ENCODE results near the gene ASF1B. TPM values are rescaled to one million over a fixed set of nuclear protein-coding genes. Genes with fewer than 3 reads are reported as not detected.

The ASF1B gene
- total RNA-seq, 1 experiment from 2014 or later: 78.1 TPM

GRCh38 chr19:14081797-14082674, 54.4 kb downstream of the ASF1B start:
- POLR2A ChIA-PET: interaction anchor here (0.6 kb wide), 1 partner anchor 29 kb away, joined by 3 read pairs; no protein-coding TSS in a partner anchor
- no peak for DNase-seq (ENCODE audit: low read depth, low spot score)

More at GRCh38 chr19:14081797-14082674, 54.4 kb downstream of the ASF1B start:
- no peak for ATAC-seq
- H3K9ac ChIP-seq (ENCODE audit: low read length): peak overlapping the region; percentile 60
- H4K20me1 ChIP-seq (ENCODE audit: insufficient read depth): no peaks in the 10 kb centered on the region
- peak overlapping the region; percentile 49 to 80 for H3K4me3 ChIP-seq (replicated peaks in 1 of 2; ENCODE audit: low read depth in 1 of 2, low read length in 2 of 2)
- peaks cover 5 to 16% of the 10 kb centered on the region in 2 experiments; a peak in 2 of 4 replicates for H3K4me1 ChIP-seq (ENCODE audit: control insufficient read depth in 1 of 2, insufficient read depth in 2 of 2, low read length in 2 of 2)
- TSS peak; percentile 67 for BruUV-seq (replicated peaks)
- no peaks in the 10 kb centered on the region for H3K36me3 ChIP-seq (ENCODE audit: control insufficient read depth in 1 of 2, insufficient read depth in 2 of 2, low read length in 2 of 2)
- H2AFZ ChIP-seq (ENCODE audit: low read depth, low read length, poor library complexity, severe bottlenecking): no peak overlapping the region
- H3K27me3 ChIP-seq (ENCODE audit: insufficient read depth, low read length): no peaks in the 10 kb centered on the region
- CTCF ChIA-PET: interaction anchor here (1.3 to 1.6 kb wide), 2 partner anchors 50 to 55 kb away, joined by 3 to 5 read pairs; partner anchors contain the start of gene IL27RA
- TF ChIP-seq POLR2A (IDR thresholded peaks at IDR 0.05; ENCODE audit: borderline replicate concordance, extremely low read depth, insufficient read depth, insufficient read length): no peak
- no peak for TF ChIP-seq EZH2phosphoT487 (IDR thresholded peaks at IDR 0.05; ENCODE audit: borderline replicate concordance)
- TF ChIP-seq JUND (IDR thresholded peaks at IDR 0.05): no peak
- TF ChIP-seq ZBTB33 (IDR thresholded peaks at IDR 0.05; ENCODE audit: extremely low read depth, insufficient replicate concordance, low read length): no peak
- TF ChIP-seq REST (IDR thresholded peaks at IDR 0.05; ENCODE audit: low read depth): no peak
- no peak for TF ChIP-seq RAD21 (IDR thresholded peaks at IDR 0.05; ENCODE audit: low read depth)
- TF ChIP-seq SRF (IDR thresholded peaks at IDR 0.05; ENCODE audit: low read depth): no peak
- TF ChIP-seq ELF1 (IDR thresholded peaks at IDR 0.05; ENCODE audit: borderline replicate concordance, low read depth): no peak
- no peak for TF ChIP-seq ZNF274 (IDR thresholded peaks at IDR 0.05; ENCODE audit: low read depth, low read length)
- no peak for TF ChIP-seq CTCF (IDR thresholded peaks at IDR 0.05 in 2 of 3, conservative IDR thresholded peaks at IDR 0.05 in 1 of 3; ENCODE audit: borderline replicate concordance in 1 of 3, insufficient read depth in 1 of 3, low read depth in 2 of 3, low read length in 2 of 3)
- no peak for TF ChIP-seq SP1 (IDR thresholded peaks at IDR 0.05; ENCODE audit: low read depth)
- no peak for TF ChIP-seq YY1 (IDR thresholded peaks at IDR 0.05; ENCODE audit: extremely low read depth, insufficient replicate concordance, low read depth, low read length)
- no peak for TF ChIP-seq SIN3A (IDR thresholded peaks at IDR 0.05; ENCODE audit: low read depth)
- TF ChIP-seq CEBPB (IDR thresholded peaks at IDR 0.05; ENCODE audit: low read depth): no peak
- no peak for TF ChIP-seq EGR1 (IDR thresholded peaks at IDR 0.05; ENCODE audit: low read depth)
- H3K27ac ChIP-seq (ENCODE audit: low read depth, low read length): peak overlapping the region; percentile 53; the same call in 1 of the 2 replicates
- intact Hi-C loops (cut with micrococcal nuclease): no loop called here
- H3K9me3 ChIP-seq (ENCODE audit: control insufficient read depth in 1 of 2, insufficient read depth in 1 of 2, low read depth in 1 of 2, low read length in 2 of 2): no peaks in the 10 kb centered on the region
- RAD21 ChIA-PET (ENCODE audit: low non-redundant PET in 1 of 2, low total read pairs in 2 of 2, uncharacterized antibody in 2 of 2, unreplicated experiment in 2 of 2): no interaction called here
- H3K4me2 ChIP-seq (ENCODE audit: low read length): peak overlapping the region; percentile 88
- H3K79me2 ChIP-seq (ENCODE audit: insufficient read depth, low read length): no peaks in the 10 kb centered on the region
- H3K9me2 ChIP-seq (ENCODE audit: insufficient read depth): no peaks in the 10 kb centered on the region

Data from HCT116 (cell line).